HepG2 (cell line): ENCODE data around the gene MCF2L. TPM values are rescaled to one million over a fixed set of nuclear protein-coding genes. Genes with fewer than 3 reads are reported as not detected.

Experiments used
- FOXP1 ChIP-seq, 2 experiments: fragments of 450-650 bp in 1 of 2; IDR thresholded peaks; 2 replicates each; pipeline ENCODE4 v1.6.1; 2017 to 2018; ENCODE audit warnings: antibody characterized with exemption in 1 of 2
- GATA4 ChIP-seq: sonication (generic); IDR thresholded peaks from 2 replicates; pipeline ENCODE4 v1.6.1; 2016; ENCODE audit warnings: antibody characterized with exemption, low read depth, borderline replicate concordance
- HNRNPK ChIP-seq: fragments of 200-400 bp; formaldehyde crosslinking; IDR thresholded peaks from 2 replicates; pipeline ENCODE4 v1.6.1; 2018; ENCODE audit warnings: low read length, low read depth, moderate library complexity, mild to moderate bottlenecking; ENCODE audit not compliant: poor library complexity, severe bottlenecking
- RFX5 ChIP-seq: IDR thresholded peaks from 2 replicates; pipeline ENCODE4 v1.6.1; 2011; ENCODE audit warnings: low read depth, low read length, improper control_type of control experiment
- ZC3H4 ChIP-seq: sonication (generic); formaldehyde crosslinking; IDR thresholded peaks from 2 replicates; pipeline ENCODE4 v1.4.0; 2020; ENCODE audit warnings: missing genetic modification reagents, borderline replicate concordance
- ZFX ChIP-seq: sonication (generic); formaldehyde crosslinking; IDR thresholded peaks from 2 replicates; pipeline ENCODE4 v1.4.0; 2020; ENCODE audit warnings: mild to moderate bottlenecking, low read depth, missing genetic modification reagents, moderate library complexity
- ZNF280D ChIP-seq: sonication (generic); formaldehyde crosslinking; IDR thresholded peaks from 2 replicates; pipeline ENCODE4 v1.5.1; 2020; ENCODE audit warnings: mild to moderate bottlenecking, missing genetic modification reagents
- ZNF446 ChIP-seq: sonication (generic); formaldehyde crosslinking; IDR thresholded peaks from 2 replicates; pipeline ENCODE4 v1.5.0; 2020; ENCODE audit warnings: mild to moderate bottlenecking, missing genetic modification reagents
- ZNF598 ChIP-seq: sonication (generic); formaldehyde crosslinking; IDR thresholded peaks from 2 replicates; pipeline ENCODE4 v1.5.1; 2020; ENCODE audit warnings: mild to moderate bottlenecking, missing genetic modification reagents, borderline replicate concordance
- polyA plus RNA-seq, 8 experiments: library from polyadenylated mRNA; depleted of rRNA in 3 of 8; stranded (reverse) in 7 of 8; unstranded in 1 of 8; fragments of >200 nt; fragmentation: Illumina TruSeq in 4 of 8; extraction: Trizol in 4 of 8; gene quantifications; 2 replicates each; pipeline versions ENCODE4 v1.2.1 to v1.2.3, GENCODE V29; 2011 to 2016; ENCODE audit warnings: low read depth in 4 of 8, missing spikeins in 1 of 8, mixed read lengths in 1 of 8; ENCODE audit not compliant: insufficient read depth in 1 of 8
- total RNA-seq, 5 experiments: library from RNA; depleted of rRNA; stranded (reverse); fragments of >200 nt; fragmentation: Illumina TruSeq; extraction: Trizol; gene quantifications; 2 replicates each; pipeline ENCODE4 v1.2.3, GENCODE V29; 2016; ENCODE audit warnings: low read depth in 1 of 5
- TF ChIP-seq, protein P1 (sequence below): sonication (generic); formaldehyde crosslinking; IDR thresholded peaks from 2 replicates; pipeline ENCODE4 v1.5.1; 2020; ENCODE audit warnings: mild to moderate bottlenecking, moderate library complexity, missing genetic modification reagents
- TF ChIP-seq, protein P2 (sequence below): sonication (generic); formaldehyde crosslinking; IDR thresholded peaks from 2 replicates; pipeline ENCODE4 v1.4.0; 2020; ENCODE audit warnings: missing genetic modification reagents
- TF ChIP-seq, protein P3 (sequence below), 2 experiments: sonication (generic) in 1 of 2; formaldehyde crosslinking in 1 of 2; IDR thresholded peaks; 2 replicates each; pipeline versions ENCODE4 v1.6.1 to v1.9.0; 2014 to 2022; ENCODE audit warnings: antibody characterized with exemption in 1 of 2, borderline replicate concordance in 1 of 2, inconsistent platforms in 1 of 2, low read depth in 1 of 2, missing genetic modification reagents in 1 of 2
- TF ChIP-seq, protein P4 (sequence below): IDR thresholded peaks from 2 replicates; pipeline ENCODE4 v1.6.1; 2016

The MCF2L gene
- total and polyA plus RNA-seq, 2 of the 13 experiments (the other 11 are each of a cell fraction or from before 2014, with no cell fraction given): 19.4 to 28.4 TPM

DNA sequence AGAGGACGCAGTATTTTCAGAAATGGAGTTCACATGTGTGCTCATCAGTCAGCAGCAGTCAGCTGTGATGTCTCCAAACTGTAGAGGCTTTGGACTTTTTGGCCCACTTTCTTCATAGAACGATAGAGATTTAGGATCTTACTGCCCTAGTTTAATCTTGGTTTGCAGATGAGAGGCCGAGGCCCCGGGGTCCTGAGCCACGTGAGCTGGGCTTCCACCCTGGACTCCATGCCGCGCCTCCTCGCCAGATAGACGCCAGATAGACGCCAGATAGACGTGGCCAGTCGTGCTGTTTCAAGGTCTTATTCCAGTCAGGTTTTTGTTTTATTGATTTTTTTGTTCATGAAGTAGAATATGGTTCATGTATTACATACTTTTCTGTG is 11.7 kb upstream of the MCF2L start (continued):
- TF ChIP-seq ZNF280D: no peak
- TF ChIP-seq FOXP1 (IDR thresholded peaks at IDR 0.05): no peak
- TF ChIP-seq FOXP1 (CRISPR knock-in tag; IDR thresholded peaks at IDR 0.05): no peak
- TF ChIP-seq RFX5: no peak
- no peak for TF ChIP-seq ZC3H4 (CRISPR knock-in tag)
- TF ChIP-seq, protein P1, sequence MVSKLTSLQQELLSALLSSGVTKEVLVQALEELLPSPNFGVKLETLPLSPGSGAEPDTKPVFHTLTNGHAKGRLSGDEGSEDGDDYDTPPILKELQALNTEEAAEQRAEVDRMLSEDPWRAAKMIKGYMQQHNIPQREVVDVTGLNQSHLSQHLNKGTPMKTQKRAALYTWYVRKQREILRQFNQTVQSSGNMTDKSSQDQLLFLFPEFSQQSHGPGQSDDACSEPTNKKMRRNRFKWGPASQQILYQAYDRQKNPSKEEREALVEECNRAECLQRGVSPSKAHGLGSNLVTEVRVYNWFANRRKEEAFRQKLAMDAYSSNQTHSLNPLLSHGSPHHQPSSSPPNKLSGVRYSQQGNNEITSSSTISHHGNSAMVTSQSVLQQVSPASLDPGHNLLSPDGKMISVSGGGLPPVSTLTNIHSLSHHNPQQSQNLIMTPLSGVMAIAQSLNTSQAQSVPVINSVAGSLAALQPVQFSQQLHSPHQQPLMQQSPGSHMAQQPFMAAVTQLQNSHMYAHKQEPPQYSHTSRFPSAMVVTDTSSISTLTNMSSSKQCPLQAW (CRISPR knock-in tag): 0 out of 2 replicates have a peak, but pooled peaks have one; percentile 38
- no peak for TF ChIP-seq ZFX (CRISPR knock-in tag)
- no peak for TF ChIP-seq GATA4
- TF ChIP-seq, protein P2, sequence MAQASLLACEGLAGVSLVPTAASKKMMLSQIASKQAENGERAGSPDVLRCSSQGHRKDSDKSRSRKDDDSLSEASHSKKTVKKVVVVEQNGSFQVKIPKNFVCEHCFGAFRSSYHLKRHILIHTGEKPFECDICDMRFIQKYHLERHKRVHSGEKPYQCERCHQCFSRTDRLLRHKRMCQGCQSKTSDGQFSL (CRISPR knock-in tag): no peak
- TF ChIP-seq, protein P3, sequence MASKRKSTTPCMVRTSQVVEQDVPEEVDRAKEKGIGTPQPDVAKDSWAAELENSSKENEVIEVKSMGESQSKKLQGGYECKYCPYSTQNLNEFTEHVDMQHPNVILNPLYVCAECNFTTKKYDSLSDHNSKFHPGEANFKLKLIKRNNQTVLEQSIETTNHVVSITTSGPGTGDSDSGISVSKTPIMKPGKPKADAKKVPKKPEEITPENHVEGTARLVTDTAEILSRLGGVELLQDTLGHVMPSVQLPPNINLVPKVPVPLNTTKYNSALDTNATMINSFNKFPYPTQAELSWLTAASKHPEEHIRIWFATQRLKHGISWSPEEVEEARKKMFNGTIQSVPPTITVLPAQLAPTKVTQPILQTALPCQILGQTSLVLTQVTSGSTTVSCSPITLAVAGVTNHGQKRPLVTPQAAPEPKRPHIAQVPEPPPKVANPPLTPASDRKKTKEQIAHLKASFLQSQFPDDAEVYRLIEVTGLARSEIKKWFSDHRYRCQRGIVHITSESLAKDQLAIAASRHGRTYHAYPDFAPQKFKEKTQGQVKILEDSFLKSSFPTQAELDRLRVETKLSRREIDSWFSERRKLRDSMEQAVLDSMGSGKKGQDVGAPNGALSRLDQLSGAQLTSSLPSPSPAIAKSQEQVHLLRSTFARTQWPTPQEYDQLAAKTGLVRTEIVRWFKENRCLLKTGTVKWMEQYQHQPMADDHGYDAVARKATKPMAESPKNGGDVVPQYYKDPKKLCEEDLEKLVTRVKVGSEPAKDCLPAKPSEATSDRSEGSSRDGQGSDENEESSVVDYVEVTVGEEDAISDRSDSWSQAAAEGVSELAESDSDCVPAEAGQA (IDR thresholded peaks at IDR 0.05; ENCODE audit: low read depth): 0 out of 2 replicates have a peak, but pooled peaks have one; percentile 17
- TF ChIP-seq, protein P3 (CRISPR knock-in tag; IDR thresholded peaks at IDR 0.05; ENCODE audit: borderline replicate concordance): no peak
- 0 out of 2 replicates have a peak, but pooled peaks have one; percentile 8 for TF ChIP-seq ZNF598 (CRISPR knock-in tag)
- TF ChIP-seq HNRNPK: no peak
- no peak for TF ChIP-seq ZNF446
- TF ChIP-seq, protein P4, sequence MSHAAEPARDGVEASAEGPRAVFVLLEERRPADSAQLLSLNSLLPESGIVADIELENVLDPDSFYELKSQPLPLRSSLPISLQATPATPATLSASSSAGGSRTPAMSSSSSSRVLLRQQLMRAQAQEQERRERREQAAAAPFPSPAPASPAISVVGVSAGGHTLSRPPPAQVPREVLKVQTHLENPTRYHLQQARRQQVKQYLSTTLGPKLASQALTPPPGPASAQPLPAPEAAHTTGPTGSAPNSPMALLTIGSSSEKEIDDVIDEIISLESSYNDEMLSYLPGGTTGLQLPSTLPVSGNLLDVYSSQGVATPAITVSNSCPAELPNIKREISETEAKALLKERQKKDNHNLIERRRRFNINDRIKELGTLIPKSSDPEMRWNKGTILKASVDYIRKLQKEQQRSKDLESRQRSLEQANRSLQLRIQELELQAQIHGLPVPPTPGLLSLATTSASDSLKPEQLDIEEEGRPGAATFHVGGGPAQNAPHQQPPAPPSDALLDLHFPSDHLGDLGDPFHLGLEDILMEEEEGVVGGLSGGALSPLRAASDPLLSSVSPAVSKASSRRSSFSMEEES: no peak
- TF ChIP-seq, all 625 proteins: peak for 6
